Stimulated activated CD4-positive, alpha-beta T cell treated with anti-CD3 and anti-CD28 coated beads, TNF-alpha, amount 100 ng/mL, for 48 hours (primary cell): ENCODE results near the gene PCTP.
A peak's percentile ranks its signal among the peaks of the same experiment; 100 is the strongest.

Source experiments
- DNase-seq, 3 donors: peaks; one replicate each; pipeline ENCODE4 v3.0.0-alpha.2; 2020; ENCODE audit warnings: low read depth in 3 of 3

The PCTP gene

DNA sequence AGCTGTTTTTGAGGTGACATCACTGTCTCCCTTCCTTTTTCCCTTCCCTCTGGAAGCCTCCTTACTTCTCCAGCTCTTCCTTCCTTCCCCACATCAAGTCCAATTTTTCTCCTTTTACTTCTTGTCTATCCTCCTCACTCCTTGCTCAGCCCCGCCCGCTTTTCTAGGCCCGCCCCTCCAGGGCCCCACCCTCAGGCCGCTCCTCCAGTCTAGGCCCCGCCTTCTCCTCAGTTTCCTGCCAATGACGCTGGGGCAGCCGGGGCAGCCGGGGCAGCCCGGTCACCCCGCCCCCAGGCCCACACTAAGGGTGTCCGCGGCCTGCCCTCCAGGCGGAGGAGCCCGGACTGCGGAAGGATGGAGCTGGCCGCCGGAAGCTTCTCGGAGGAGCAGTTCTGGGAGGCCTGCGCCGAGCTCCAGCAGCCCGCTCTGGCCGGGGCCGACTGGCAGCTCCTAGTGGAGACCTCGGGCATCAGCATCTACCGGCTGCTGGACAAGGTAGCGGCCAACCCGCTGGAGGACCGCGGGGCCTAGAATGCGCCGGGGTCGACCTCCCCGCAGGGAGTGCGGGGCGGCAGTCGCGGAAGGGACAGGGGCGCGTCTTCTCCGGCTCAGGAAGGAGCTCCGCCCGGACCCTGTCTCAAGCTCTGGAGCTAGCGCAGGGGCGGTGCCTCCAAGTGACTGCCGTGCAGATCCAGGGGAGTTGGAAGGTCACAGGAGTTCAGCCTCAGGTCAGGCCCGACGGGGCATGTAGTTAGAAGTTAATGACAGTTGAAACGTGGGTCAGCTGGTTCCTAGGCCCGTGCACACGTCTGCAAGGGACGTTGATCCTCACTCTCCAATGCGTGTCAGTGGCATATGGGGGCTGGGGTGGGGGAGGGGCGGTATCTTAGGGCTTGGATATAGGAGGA lies at the start of gene PCTP:
Gene PCTP, plus strand, starts transcription at position 302 of the 908 bp plus-strand sequence. Its CDS starts 53 bp downstream, at position 355.
- DNase-seq: peak; percentile 65 to 90 (median 78)

DNA sequence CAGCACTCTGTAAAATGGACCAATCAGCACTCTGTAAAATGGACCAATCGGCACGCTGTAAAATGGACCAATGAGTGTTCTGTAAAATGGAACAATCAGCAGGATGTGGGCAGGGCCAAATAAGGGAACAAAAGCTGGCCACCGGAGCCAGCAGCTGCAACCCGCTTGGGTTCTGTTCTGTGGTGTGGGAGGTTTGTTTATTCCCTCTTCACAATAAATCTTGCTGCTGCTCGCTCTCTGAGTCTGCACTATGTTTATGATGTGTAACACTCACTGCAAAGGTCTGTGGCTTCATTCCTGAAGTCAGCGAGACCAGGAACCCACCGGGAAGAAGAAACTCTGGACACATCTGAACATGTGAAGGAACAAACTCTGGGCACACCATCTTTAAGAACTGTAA lies 48.7 kb upstream of the PCTP start:
- DNase-seq: no peak

GRCh38 chr17:55704401-55704800 lies 46.5 kb upstream of the PCTP start:
- no peak for DNase-seq

DNA sequence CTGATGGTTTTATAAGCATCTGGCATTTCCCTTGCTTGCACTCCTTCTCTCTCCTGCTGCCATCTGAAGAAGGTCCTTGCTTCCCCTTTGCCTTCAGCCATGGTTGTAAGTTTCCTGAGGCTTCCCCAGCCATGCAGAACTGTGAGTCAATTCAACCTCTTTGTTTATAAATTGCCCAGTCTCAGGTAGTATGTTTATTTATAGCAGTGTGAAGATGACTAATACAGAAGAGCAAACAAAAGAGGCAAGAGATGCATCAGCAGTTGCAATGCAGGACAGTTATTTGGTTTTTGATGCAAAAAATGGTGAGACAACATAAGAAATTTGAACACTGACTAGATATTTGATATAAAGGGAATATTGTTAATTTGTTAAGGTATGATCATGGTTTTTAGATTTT lies 45.0 kb upstream of the PCTP start:
- no peak for DNase-seq

DNA sequence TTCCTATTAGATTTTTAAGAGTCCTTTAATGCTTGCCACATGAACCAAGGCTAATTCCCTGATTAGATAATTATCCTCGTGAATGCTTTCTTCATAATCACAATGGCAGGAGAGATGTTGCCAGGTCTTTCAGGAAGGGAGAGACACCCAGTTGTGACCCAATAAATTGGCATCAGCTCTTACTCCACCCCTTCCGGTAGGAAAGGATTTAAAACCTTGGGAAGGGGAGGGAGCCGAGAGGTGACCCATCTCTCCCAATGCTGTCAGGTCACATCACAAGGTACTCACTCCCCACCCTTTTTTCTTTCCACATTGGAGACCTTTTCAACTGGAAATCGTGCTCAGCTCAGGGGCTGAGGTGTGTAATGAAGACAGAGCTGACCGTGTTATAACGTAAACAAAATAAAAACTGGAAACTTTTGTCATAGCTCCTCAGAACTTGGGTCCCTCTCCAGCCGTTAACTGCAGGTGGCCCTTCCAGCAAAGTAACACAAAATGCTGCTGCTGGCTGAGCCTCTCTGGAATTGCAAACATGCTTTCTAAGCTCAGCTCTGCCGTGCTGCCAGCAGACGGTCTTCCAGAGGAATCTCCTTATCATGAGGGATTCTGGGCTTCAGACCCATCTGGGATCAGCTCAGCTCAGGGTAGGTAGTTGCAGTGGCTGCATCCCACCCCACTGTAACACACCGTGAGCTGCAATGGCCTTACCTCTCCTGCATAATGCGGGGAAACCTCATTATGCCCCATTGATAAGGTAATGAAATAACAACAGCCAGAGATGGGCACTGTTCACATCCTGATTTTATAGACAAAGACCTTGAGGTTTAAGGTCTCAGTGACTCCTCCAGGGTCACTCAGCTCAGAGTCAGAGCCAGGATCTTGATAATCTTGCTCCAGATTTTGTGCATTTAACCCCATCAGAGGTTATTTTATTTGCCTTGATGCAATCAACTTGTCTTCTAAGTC lies 43.8 kb upstream of the PCTP start:
- DNase-seq: no peak

DNA sequence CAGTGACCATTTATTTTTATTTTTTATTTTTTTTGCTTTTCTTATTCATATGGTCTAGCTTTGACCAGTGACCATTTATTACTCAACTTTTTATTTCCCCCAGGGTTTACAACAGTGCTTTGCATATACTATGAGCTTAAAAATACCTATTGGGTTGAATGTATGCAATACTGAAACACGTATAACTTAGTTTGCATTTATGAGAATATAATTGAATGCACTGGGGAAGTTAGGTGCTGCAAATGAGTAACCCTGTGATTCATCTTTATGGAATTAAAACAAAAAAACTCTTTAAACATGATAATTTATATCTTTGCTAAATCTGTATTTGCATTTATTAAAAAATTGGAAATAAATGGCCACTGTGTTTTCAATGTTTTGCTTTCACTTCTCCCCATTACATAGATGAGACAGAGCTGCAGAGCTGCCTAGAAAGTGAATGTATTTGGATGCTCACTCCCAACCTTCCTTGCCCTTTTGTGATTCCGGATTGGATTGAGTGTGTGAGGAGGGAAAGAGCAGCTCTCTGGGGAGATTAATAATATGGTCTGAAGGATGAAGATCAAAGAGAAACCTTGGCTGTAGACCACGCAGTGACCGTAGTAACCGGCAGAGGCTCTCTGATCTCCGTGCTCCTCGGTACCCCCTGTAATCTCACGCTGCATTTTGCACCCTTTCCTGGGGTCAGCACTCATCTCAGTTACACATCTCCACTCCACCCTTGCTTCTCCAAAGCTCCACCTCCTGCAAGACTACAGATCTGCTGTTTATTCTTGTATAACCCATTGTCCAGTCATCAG lies 42.5 kb upstream of the PCTP start:
- DNase-seq: no peak

- no peak for DNase-seq
Observed at GRCh38 chr17:55709440-55709839, 41.4 kb upstream of the PCTP start.

GRCh38 chr17:55709984-55710383 lies 40.9 kb upstream of the PCTP start:
- DNase-seq: no peak

- DNase-seq: no peak
Observed at GRCh38 chr17:55710410-55710809, 40.4 kb upstream of the PCTP start.

DNA sequence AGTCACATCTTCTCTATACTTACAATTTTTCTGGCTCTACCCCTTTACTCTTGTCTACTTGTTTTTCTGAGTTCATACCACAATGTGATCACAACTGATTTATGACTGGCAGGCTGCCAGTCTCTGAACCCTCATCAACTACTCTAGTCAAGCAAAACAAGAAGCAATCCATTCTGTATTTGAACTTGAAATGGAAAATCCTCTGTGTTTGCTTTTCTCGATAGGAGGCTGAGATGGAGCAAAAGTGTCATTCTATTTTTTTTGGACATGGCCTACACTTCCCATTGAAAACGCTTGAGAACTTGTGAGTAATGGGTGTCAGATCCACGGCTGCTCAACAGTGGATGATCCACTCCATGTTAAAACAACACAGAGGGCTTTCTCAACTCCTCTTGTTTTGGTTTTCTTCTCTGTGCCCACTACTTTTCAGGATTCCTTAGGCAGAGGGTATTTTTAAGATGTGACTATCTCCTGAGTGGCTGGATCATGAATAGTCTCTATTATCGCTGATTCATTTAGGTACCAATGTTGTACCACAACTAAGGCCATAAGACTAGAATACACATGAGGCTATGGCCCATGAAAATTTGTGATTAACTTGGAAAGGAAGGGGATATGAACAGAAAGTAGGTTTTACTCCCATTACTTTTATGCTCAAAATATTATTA lies 39.9 kb upstream of the PCTP start:
- no peak for DNase-seq

GRCh38 chr17:55717432-55717831 lies 33.4 kb upstream of the PCTP start:
- no peak for DNase-seq

DNA sequence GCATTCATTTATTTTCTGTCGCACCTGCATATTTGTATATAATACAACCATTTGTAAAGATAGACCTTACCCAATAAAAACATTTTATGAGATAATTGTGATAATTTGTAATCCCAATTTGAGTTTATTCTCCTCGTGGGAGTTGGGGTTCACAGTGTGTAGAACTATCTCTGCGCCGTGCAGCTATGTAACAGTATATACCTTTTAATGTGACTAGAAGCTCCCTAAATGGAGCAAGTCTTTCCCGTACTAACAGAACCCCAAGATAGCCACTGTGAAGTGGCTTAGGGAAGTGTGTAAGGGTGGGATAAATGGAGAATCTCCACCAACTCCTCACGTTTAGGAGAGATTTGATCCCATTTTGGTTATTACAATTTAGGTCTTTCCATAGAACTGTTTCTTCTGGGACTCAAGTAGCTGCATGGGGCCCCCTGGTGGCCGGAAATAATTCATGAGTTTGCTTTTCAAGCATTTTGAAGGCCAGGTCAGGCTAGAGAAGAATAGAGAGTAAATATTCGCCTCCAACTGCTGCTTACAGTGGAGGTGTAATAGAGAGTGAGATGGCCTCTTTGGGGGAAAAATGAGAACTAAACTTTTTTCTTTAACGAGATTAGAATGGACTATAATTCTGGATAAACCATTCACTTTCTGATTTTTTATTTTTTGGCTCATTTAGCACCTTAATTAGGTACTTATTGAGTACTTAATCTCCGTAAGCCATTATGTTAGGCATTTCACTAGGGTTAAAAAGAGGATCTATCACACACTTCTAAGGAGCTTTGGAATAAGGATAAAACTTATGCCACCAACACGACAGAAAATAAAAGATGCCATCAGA lies 32.7 kb upstream of the PCTP start:
- peak; percentile 24 to 50 (median 49) for DNase-seq

GRCh38 chr17:55720919-55721836 lies 29.7 kb upstream of the PCTP start:
- DNase-seq: no peak

DNA sequence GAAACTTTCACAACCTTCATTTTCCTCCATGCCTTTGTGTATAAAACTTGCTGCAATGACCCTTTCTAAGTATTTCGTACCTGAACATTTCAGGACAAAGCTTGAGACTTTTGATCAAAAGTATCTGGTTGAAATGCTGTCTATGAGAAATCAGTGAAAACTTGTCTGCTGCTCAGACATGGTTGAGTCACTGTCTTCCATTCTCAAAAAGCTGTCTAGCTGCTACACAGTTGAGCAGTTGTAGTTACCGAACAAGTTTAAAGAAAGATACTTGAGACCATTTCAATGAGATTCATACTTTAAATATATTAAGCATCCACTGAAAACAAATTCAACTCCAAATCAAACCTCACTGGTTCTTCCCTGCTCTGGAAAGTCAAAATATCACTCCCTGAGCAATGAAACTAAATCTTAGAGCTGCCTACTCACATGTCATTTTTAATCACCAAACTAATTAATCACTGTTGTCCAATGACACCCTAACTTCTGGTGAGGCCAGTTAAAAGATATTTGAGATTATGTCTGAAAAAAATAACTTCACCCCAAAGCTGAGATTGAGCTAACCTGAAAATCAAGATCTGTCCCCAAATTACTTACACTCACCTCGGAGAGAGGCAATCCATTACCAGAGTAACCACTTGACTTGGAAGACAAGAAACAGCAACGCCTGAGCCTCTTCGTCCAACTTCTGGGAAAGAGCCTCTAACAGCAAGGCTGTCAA lies 28.7 kb upstream of the PCTP start:
- no peak for DNase-seq

DNA sequence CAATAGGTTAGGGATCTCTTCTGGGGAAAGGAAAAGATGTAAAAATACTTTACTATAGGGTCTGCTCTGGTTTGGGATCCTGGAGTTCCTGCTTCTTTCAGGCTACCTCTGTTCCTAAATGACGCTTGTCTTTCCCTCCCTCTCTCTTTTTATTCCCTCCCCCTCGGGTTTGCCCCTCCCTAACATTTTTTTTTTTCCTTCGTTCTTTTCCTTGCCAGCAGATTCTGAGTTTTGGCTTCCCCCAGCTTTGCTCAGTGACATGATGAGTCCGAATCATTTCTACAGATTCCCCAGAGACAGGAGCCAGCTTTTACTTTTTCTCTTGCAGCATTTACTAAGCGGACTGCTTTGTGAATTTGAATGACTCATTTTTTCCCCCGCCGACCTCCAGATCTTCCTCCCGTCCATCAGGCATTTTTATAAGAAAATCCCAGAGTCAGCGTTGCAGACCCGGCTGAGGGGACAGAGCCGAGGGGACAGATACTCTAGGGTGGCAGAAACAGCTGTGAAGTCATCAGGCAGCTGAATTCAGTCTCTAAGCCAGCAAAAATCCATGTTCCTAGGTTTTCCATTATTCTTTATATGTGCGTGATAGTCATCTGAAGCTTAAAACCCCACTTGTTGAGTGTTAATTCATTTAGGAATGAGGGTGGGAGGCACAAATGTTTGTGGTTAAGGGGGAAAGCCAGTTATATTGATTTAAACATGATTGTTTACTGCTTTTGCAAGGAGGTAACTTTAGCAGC lies 27.9 kb upstream of the PCTP start, which contains the start of gene TMEM100:
Gene TMEM100, minus strand, starts transcription at position 123 of the 746 bp plus-strand sequence. CDS start 1,794 bp downstream, outside the sequence.
- no peak for DNase-seq

DNA sequence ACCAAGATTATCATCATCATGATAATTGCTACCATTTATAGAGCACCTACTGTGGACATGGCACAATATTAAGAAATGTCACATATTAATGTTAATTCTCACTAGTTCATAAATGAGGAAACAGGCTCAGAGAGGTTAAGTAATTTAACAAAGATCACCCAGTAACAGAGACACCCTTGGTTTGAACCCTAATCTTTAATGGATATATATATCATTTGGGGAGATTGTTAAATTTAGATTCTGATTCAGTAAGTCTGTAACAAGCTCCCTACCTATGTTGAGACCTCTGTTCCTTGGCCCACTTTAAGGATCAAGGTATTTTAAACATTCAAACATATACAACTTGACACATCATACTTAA lies 27.4 kb upstream of the PCTP start:
- no peak for DNase-seq

DNA sequence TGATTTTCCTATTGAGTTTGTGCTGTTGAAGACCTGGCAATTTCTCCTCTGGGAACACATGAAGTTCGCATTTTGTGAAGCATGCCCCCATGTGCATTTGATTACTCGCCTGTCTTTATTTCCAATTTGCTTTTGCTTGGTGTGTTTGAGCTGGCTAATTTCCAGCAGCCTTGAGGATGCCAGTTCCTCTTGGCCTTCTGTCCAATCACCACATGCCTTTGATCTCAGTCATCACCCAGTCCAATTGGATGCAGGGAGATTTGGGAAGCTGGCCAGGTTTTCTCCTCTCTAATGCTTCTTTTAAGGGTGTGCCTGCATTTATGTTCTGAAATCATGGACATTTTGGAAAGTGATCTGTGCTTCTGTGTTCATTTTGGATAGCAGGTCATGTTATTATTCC lies 24.4 kb upstream of the PCTP start:
- DNase-seq: no peak

GRCh38 chr17:55727275-55727674 lies 23.6 kb upstream of the PCTP start:
- DNase-seq: no peak
